ENCODE results near the gene ZNF362. TPM values are rescaled to one million over a fixed set of nuclear protein-coding genes. Genes with fewer than 3 reads are reported as not detected.
A peak's percentile ranks its signal among the peaks of the same experiment; 100 is the strongest.

ZNF362 gene
- total and polyA plus RNA-seq, 2 experiments from 2014 or later, result 22.5 to 55.0 TPM

DNA sequence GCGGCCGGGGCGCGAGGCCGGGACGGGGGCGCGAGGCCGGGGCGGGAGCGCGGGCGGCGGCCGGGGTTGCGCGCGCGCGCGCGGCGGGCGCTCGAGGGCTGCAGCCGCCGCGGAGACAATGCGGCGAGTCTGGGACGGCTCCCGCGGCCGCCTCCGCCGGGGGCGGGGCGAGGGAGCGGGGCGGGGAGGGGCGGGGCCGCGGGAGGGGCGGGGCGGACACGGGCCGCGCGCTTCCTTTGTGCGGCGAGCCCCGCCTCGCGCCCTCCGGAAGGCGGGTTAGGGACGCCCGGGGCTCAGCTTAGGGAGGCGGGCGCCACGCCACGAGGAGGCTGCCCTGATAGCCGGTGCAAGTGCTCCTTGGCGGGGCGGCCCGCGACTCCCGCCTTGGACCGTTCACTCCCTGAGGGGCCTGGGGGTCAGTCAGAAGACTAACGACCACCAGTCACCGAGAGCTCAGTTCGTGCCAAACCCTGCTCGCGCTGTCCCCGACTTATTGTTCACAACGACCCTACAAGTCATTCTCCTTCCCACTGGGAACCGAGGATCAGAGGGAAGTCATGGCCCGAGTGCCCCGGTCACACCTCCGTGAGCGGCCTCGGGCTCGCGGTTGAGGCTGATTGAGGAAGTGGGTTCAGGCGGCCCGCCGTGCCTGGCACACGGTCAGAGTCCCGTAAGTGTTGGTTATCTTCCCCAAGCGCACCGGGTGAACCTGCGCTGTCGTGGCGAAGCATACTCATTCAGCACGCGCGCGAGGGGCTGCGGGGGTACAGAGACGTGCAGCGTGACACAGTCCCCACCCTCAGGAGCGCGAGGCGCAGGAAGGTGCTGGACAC lies 93.7 kb downstream of the ZNF362 start:
- peaks cover 46% of the 10 kb centered on the region for H3K79me2 ChIP-seq
- no peaks in the 10 kb centered on the region for H3K9me3 ChIP-seq (ENCODE audit: low read depth)
- H3K36me3 ChIP-seq (replicated peaks; ENCODE audit: insufficient read depth, low read depth), result no peaks in the 10 kb centered on the region
- H3K9me2 ChIP-seq (replicated peaks; ENCODE audit: insufficient read depth), result no peaks in the 10 kb centered on the region
- TF ChIP-seq, protein P1, sequence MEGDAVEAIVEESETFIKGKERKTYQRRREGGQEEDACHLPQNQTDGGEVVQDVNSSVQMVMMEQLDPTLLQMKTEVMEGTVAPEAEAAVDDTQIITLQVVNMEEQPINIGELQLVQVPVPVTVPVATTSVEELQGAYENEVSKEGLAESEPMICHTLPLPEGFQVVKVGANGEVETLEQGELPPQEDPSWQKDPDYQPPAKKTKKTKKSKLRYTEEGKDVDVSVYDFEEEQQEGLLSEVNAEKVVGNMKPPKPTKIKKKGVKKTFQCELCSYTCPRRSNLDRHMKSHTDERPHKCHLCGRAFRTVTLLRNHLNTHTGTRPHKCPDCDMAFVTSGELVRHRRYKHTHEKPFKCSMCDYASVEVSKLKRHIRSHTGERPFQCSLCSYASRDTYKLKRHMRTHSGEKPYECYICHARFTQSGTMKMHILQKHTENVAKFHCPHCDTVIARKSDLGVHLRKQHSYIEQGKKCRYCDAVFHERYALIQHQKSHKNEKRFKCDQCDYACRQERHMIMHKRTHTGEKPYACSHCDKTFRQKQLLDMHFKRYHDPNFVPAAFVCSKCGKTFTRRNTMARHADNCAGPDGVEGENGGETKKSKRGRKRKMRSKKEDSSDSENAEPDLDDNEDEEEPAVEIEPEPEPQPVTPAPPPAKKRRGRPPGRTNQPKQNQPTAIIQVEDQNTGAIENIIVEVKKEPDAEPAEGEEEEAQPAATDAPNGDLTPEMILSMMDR (IDR thresholded peaks at IDR 0.05; ENCODE audit: poor library complexity), result no peak
- no peak for TF ChIP-seq EZH2 (IDR thresholded peaks at IDR 0.05; ENCODE audit: borderline replicate concordance)
- H3K4me3 ChIP-seq, result peak overlapping the region; percentile 80
- H3K4me1 ChIP-seq (ENCODE audit: insufficient read depth), result peaks cover 39% of the 10 kb centered on the region
- H2AFZ ChIP-seq, result peak overlapping the region; percentile 95
- H4K20me1 ChIP-seq (ENCODE audit: insufficient read depth, poor library complexity, severe bottlenecking), result peaks cover 33% of the 10 kb centered on the region
- H3K27ac ChIP-seq, result peak overlapping the region; percentile 96
- peak overlapping the region; percentile 97 for H3K4me2 ChIP-seq
- peak; percentile 95 for DNase-seq (ENCODE audit: low spot score)
- WGBS (ENCODE audit: low lambda C conversion rate, missing lambda C conversion rate), result 2% methylated on average over 71 of the region's 104 CpGs
- H3K27me3 ChIP-seq, result no peaks in the 10 kb centered on the region

MicroRNA genes within 50 kb of the gene (microRNA counts, 767-probe panel; counts per million panel counts)
- microRNA hsa-miR-3605-5p, result not detected

Small RNA genes within 50 kb of the gene (microRNA-seq; reads per million reads assigned to microRNA genes)
- 57.2 reads per million, percentile 55 among the genes with 10 or more reads in this experiment for gene MIR3605

Small RNA genes within 50 kb of the gene (small RNA-seq; reads per million reads assigned to genes)
- gene RN7SKP16, result not detected

Other genes with a start within 250 kb of the ZNF362 start
- 120 and 133 TPM in 2 replicates for gene AK2, start 219.6 kb upstream of the ZNF362 start, total RNA-seq
- 147 TPM in 2 replicates for gene AK2, start 219.6 kb upstream of the ZNF362 start, polyA plus RNA-seq
- gene AZIN2, start 175.3 kb upstream of the ZNF362 start, total RNA-seq, result 1.8 and 9.2 TPM in 2 replicates
- 2.8 and 7.7 TPM in 2 replicates for gene AZIN2, start 175.3 kb upstream of the ZNF362 start, polyA plus RNA-seq
- gene TRIM62, start 74.4 kb upstream of the ZNF362 start, total RNA-seq, result 2.1 and 2.5 TPM in 2 replicates
- gene TRIM62, start 74.4 kb upstream of the ZNF362 start, polyA plus RNA-seq, result 1.3 and 4.2 TPM in 2 replicates
- gene A3GALT2, start 64.6 kb downstream of the ZNF362 start, total RNA-seq, result not detected in 2 replicates
- gene A3GALT2, start 64.6 kb downstream of the ZNF362 start, polyA plus RNA-seq, result not detected in 2 replicates
- 56.3 and 77.5 TPM in 2 replicates for gene PHC2, start 174.6 kb downstream of the ZNF362 start, total RNA-seq
- 101 and 121 TPM in 2 replicates for gene PHC2, start 174.6 kb downstream of the ZNF362 start, polyA plus RNA-seq
- 6.6 and 6.8 TPM in 2 replicates for gene ZSCAN20, start 216.2 kb downstream of the ZNF362 start, total RNA-seq
- gene ZSCAN20, start 216.2 kb downstream of the ZNF362 start, polyA plus RNA-seq, result 0.98 and 1.5 TPM in 2 replicates

Measured in hepatocyte (in vitro differentiated cells).